ENCODE results near the gene PLET1.
"Not testable (repeated sequence)": the region's sequence is repeated elsewhere in the genome, so short reads cannot be mapped to it uniquely, and the experiment has no call there.

The PLET1 gene

GRCh38 chr11:112212710-112213109, 48.0 kb downstream of the PLET1 start:
- no peak for TF ChIP-seq CTCF (IDR thresholded peaks at IDR 0.05)
- no peak overlapping the region for H3K27ac ChIP-seq
- H3K4me3 ChIP-seq (ENCODE audit: low read depth in 1 of 2, low read length in 1 of 2) = no peak overlapping the region
- H3K4me1 ChIP-seq (ENCODE audit: control insufficient read depth in 1 of 2, insufficient read depth in 1 of 2, low read depth in 1 of 2, low read length in 1 of 2) = peaks cover 6 to 20% of the 10 kb centered on the region in 2 experiments
- H3K27me3 ChIP-seq = no peaks in the 10 kb centered on the region
- H3K36me3 ChIP-seq = no peaks in the 10 kb centered on the region
- no peaks in the 10 kb centered on the region for H3K9me3 ChIP-seq

GRCh38 chr11:112212290-112212689, 48.4 kb downstream of the PLET1 start:
- H3K9me3 ChIP-seq = no peaks in the 10 kb centered on the region
- peaks cover 6 to 20% of the 10 kb centered on the region in 2 experiments for H3K4me1 ChIP-seq (ENCODE audit: control insufficient read depth in 1 of 2, insufficient read depth in 1 of 2, low read depth in 1 of 2, low read length in 1 of 2)
- no peaks in the 10 kb centered on the region for H3K36me3 ChIP-seq
- TF ChIP-seq CTCF (IDR thresholded peaks at IDR 0.05) = no peak
- H3K4me3 ChIP-seq (ENCODE audit: low read depth in 1 of 2, low read length in 1 of 2) = no peak overlapping the region
- no peaks in the 10 kb centered on the region for H3K27me3 ChIP-seq
- no peak overlapping the region for H3K27ac ChIP-seq

- H3K4me1 ChIP-seq (ENCODE audit: control insufficient read depth in 1 of 2, insufficient read depth in 1 of 2, low read depth in 1 of 2, low read length in 1 of 2) = peaks cover 6 to 20% of the 10 kb centered on the region in 2 experiments
- H3K27me3 ChIP-seq = no peaks in the 10 kb centered on the region
- H3K4me3 ChIP-seq (ENCODE audit: low read depth in 1 of 2, low read length in 1 of 2) = no peak overlapping the region
- H3K36me3 ChIP-seq = no peaks in the 10 kb centered on the region
- H3K9me3 ChIP-seq = no peaks in the 10 kb centered on the region
- no peak overlapping the region for H3K27ac ChIP-seq
- no peak for TF ChIP-seq CTCF (IDR thresholded peaks at IDR 0.05)
These were observed 49.1 kb downstream of the PLET1 start for GRCh38 chr11:112211536-112211935.

- Histone ChIP-seq H3K4me3 (ENCODE audit: low read depth in 1 of 2, low read length in 1 of 2) (no peak overlapping the region), H3K4me1 (ENCODE audit: control insufficient read depth in 1 of 2, insufficient read depth in 1 of 2, low read depth in 1 of 2, low read length in 1 of 2) (peaks cover 6 to 20% of the 10 kb centered on the region in 2 experiments), H3K27me3 (no peaks in the 10 kb centered on the region), H3K9me3 (no peaks in the 10 kb centered on the region), H3K36me3 (no peaks in the 10 kb centered on the region), H3K27ac (no peak overlapping the region)
- TF ChIP-seq CTCF (IDR thresholded peaks at IDR 0.05) = no peak
These were observed 49.8 kb downstream of the PLET1 start for GRCh38 chr11:112210890-112211289.

GRCh38 chr11:112206071-112206470, 54.6 kb downstream of the PLET1 start:
- no peaks in the 10 kb centered on the region for H3K4me1 ChIP-seq (ENCODE audit: control insufficient read depth in 1 of 2, insufficient read depth in 1 of 2, low read depth in 1 of 2, low read length in 1 of 2)
- TF ChIP-seq CTCF (IDR thresholded peaks at IDR 0.05) = no peak
- H3K27me3 ChIP-seq = no peaks in the 10 kb centered on the region
- no peaks in the 10 kb centered on the region for H3K36me3 ChIP-seq
- H3K9me3 ChIP-seq = no peaks in the 10 kb centered on the region
- H3K27ac ChIP-seq = no peak overlapping the region
- no peak overlapping the region for H3K4me3 ChIP-seq (ENCODE audit: low read depth in 1 of 2, low read length in 1 of 2)

- TF ChIP-seq CTCF (IDR thresholded peaks at IDR 0.05) = no peak
- no peaks in the 10 kb centered on the region for H3K27me3 ChIP-seq
- H3K36me3 ChIP-seq = no peaks in the 10 kb centered on the region
- no peak overlapping the region for H3K4me3 ChIP-seq (ENCODE audit: low read depth in 1 of 2, low read length in 1 of 2)
- peaks cover 5 to 12% of the 10 kb centered on the region in 2 experiments for H3K4me1 ChIP-seq (ENCODE audit: control insufficient read depth in 1 of 2, insufficient read depth in 1 of 2, low read depth in 1 of 2, low read length in 1 of 2)
- peak overlapping the region; percentile 39 for H3K27ac ChIP-seq
- H3K9me3 ChIP-seq = no peaks in the 10 kb centered on the region
These were observed 60.4 kb downstream of the PLET1 start for GRCh38 chr11:112200252-112200651.

GRCh38 chr11:112199101-112199500, 61.6 kb downstream of the PLET1 start:
- H3K9me3 ChIP-seq; H3K36me3 ChIP-seq; H3K27me3 ChIP-seq; H3K27ac ChIP-seq; H3K4me3 ChIP-seq (ENCODE audit: low read depth in 1 of 2, low read length in 1 of 2): not testable (repeated sequence)
- H3K4me1 ChIP-seq (ENCODE audit: control insufficient read depth in 1 of 2, insufficient read depth in 1 of 2, low read depth in 1 of 2, low read length in 1 of 2) = peaks cover 5 to 12% of the 10 kb centered on the region in 2 experiments
